Measurements from ENCODE around the gene TXNIP. TPM values are rescaled to one million over a fixed set of nuclear protein-coding genes. Genes with fewer than 3 reads are reported as not detected.

Gene TXNIP
- total and polyA plus RNA-seq, 2 donors (not counting 1 experiment from before 2014, with no cell fraction given), result 542 to 1,651 TPM

DNA sequence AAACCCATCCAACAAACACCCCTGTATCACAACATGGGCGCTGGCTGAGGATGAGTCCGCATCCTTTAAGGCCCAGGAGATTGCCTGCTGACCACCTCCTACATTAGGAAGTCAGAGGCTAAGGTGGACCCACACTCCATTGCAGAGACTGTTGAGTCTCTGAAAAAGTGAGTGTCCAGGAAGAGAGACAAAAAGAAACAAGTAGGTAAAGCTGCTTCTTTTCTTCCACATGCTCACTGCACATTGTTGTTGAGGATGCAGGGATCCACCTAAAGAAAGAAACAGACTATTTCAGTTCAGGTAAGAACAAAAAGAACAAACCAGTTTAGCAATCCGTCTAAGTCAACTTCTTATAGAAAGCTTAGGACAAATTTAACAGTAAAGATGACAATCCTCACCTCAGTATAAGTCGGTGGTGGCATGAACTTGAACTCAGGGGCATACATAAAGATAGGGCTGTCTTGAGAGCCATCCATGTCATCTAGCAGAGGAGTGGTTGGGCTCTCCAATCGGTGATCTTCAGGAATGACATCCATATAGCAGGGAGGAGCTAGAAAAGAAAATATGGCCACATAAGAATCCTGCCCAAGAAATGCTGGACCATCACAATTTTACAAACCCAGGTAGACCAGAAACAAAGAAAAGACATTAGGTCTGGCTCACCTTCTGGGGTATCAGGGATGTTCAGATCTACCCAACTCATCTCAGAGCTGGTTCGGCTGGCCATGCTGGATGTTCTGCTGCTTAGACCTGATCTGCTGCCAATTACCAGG lies 2.6 kb downstream of the TXNIP start:
- H3K27me3 ChIP-seq (replicated peaks in 1 of 4; ENCODE audit: control extremely low read depth in 1 of 4, control insufficient read depth in 3 of 4, insufficient read depth in 4 of 4, low read length in 3 of 4), result no peaks in the 10 kb centered on the region
- no peaks in the 10 kb centered on the region for H3K9me3 ChIP-seq (ENCODE audit: control extremely low read depth in 1 of 3, control insufficient read depth in 2 of 3, insufficient read depth in 1 of 3, low read length in 2 of 3)
- ATAC-seq (ENCODE audit: low read depth) (no peak), DNase-seq (no peak)
- peak overlapping the region; percentile 80 for H3K4me2 ChIP-seq (replicated peaks; ENCODE audit: low read depth, low read length, poor library complexity, severe bottlenecking)
- peak overlapping the region; percentile 81 for H3K9ac ChIP-seq (ENCODE audit: low read length)
- peak overlapping the region; percentile 81 to 100 (median 95) for H3K4me3 ChIP-seq (ENCODE audit: control extremely low read depth in 1 of 5, extremely low read depth in 1 of 5, insufficient read depth in 1 of 5, low read depth in 2 of 5, low read length in 4 of 5)
- peak overlapping the region; percentile 95 for H3K4me3 Mint-ChIP-seq
- intact Hi-C loops (cut with micrococcal nuclease), result no loop called here
- H2AFZ ChIP-seq (ENCODE audit: insufficient read depth, low read depth, low read length, poor library complexity, severe bottlenecking), result no peak overlapping the region
- peaks cover 39% of the 10 kb centered on the region for H4K20me1 ChIP-seq (ENCODE audit: control insufficient read depth, insufficient read depth, low read length, poor library complexity, severe bottlenecking)
- peak overlapping the region; percentile 6 to 82 for H3K27ac ChIP-seq (ENCODE audit: low read length in 2 of 2)
- peaks cover 41 to 56% of the 10 kb centered on the region in 2 donors for H3K4me1 ChIP-seq (ENCODE audit: control insufficient read depth in 2 of 2, insufficient read depth in 2 of 2, low read length in 2 of 2)
- ChIA-PET CTCF (interaction anchor here (1.0 to 14.8 kb wide), 4 partner anchors 9 to 148 kb away, joined by 4 to 207 read pairs (median 70); partner anchors contain the start of gene NUDT17), POLR2A (interaction anchor here (0.7 to 12.1 kb wide), 7 partner anchors 9 to 29 kb away, joined by 4 to 131 read pairs (median 5); partner anchors contain the start of genes ANKRD34A and POLR3GL)
- no peaks in the 10 kb centered on the region for H3K9me3 Mint-ChIP-seq (ENCODE audit: insufficient read depth)
- peak overlapping the region; percentile 100 for H3K27ac Mint-ChIP-seq
- peaks cover 12 to 40% of the 10 kb centered on the region in 2 experiments for H3K36me3 ChIP-seq (replicated peaks in 1 of 2; ENCODE audit: control extremely low read depth in 1 of 2, control insufficient read depth in 1 of 2, extremely low read depth in 1 of 2, insufficient read depth in 2 of 2, low read length in 1 of 2)
- H3K27me3 Mint-ChIP-seq, result no peaks in the 10 kb centered on the region
- H3K4me1 Mint-ChIP-seq, result peaks cover 75% of the 10 kb centered on the region
- TF ChIP-seq, protein P1, sequence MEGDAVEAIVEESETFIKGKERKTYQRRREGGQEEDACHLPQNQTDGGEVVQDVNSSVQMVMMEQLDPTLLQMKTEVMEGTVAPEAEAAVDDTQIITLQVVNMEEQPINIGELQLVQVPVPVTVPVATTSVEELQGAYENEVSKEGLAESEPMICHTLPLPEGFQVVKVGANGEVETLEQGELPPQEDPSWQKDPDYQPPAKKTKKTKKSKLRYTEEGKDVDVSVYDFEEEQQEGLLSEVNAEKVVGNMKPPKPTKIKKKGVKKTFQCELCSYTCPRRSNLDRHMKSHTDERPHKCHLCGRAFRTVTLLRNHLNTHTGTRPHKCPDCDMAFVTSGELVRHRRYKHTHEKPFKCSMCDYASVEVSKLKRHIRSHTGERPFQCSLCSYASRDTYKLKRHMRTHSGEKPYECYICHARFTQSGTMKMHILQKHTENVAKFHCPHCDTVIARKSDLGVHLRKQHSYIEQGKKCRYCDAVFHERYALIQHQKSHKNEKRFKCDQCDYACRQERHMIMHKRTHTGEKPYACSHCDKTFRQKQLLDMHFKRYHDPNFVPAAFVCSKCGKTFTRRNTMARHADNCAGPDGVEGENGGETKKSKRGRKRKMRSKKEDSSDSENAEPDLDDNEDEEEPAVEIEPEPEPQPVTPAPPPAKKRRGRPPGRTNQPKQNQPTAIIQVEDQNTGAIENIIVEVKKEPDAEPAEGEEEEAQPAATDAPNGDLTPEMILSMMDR (IDR thresholded peaks at IDR 0.05), result no peak
- TF ChIP-seq EZH2 (IDR thresholded peaks at IDR 0.05; ENCODE audit: borderline replicate concordance, insufficient read depth, low read depth, low read length, poor library complexity, severe bottlenecking), result no peak
- 14% methylated on average over 1 of the region's 6 CpGs for WGBS (ENCODE audit: insufficient coverage)
- H3K79me2 ChIP-seq (ENCODE audit: control insufficient read depth, insufficient read depth, low read length), result peaks cover 46% of the 10 kb centered on the region

Data from B cell (primary cell).